Epithelial cell of proximal tubule (primary cell): ENCODE measurements around the gene KCNQ1OT1. TPM values are rescaled to one million over a fixed set of nuclear protein-coding genes. Genes with fewer than 3 reads are reported as not detected.

Experiments used
- DNase-seq: peaks from one replicate; pipeline ENCODE4 v3.0.0-alpha.2; 2011; ENCODE audit warnings: low read depth
- H3K4me3 ChIP-seq: 2 replicates; pipeline ENCODE4 v1.5.1; 2011; ENCODE audit warnings: low read depth, mild to moderate bottlenecking, low read length
- CTCF ChIP-seq: conservative IDR thresholded peaks from 2 replicates; pipeline ENCODE4 v1.5.1; 2012; ENCODE audit warnings: low read depth, mild to moderate bottlenecking, low read length
- total RNA-seq: library from RNA; depleted of rRNA; stranded (reverse); fragments of >200 nt; gene quantifications from 2 replicates; pipeline ENCODE4 v1.2.3, GENCODE V29; 2015

KCNQ1OT1 gene
- total RNA-seq, 1 donor from 2014 or later = 0.63 TPM

- no peak overlapping the region for H3K4me3 ChIP-seq
- TF ChIP-seq CTCF = no peak
- no peak for DNase-seq
These were observed 34.0 kb downstream of the KCNQ1OT1 start for GRCh38 chr11:2665526-2666400.

GRCh38 chr11:2664791-2665525 is 34.8 kb downstream of the KCNQ1OT1 start:
- no peak for TF ChIP-seq CTCF
- DNase-seq = no peak
- H3K4me3 ChIP-seq = no peak overlapping the region

GRCh38 chr11:2664376-2664775 is 35.4 kb downstream of the KCNQ1OT1 start:
- DNase-seq = no peak
- H3K4me3 ChIP-seq = no peak overlapping the region
- no peak for TF ChIP-seq CTCF

- H3K4me3 ChIP-seq = no peak overlapping the region
- TF ChIP-seq CTCF = no peak
- no peak for DNase-seq
These were observed 35.9 kb downstream of the KCNQ1OT1 start for GRCh38 chr11:2663915-2664314.

GRCh38 chr11:2663506-2663905 is 36.3 kb downstream of the KCNQ1OT1 start:
- no peak for DNase-seq
- no peak overlapping the region for H3K4me3 ChIP-seq
- no peak for TF ChIP-seq CTCF

GRCh38 chr11:2662430-2663299 is 37.1 kb downstream of the KCNQ1OT1 start:
- no peak for DNase-seq
- TF ChIP-seq CTCF = no peak
- no peak overlapping the region for H3K4me3 ChIP-seq
